ENCODE data around the gene KLF9. TPM values are rescaled to one million over a fixed set of nuclear protein-coding genes. Genes with fewer than 3 reads are reported as not detected.

Gene KLF9
- total RNA-seq, 2 experiments from 2014 or later = 1.9 to 2.3 TPM

DNA sequence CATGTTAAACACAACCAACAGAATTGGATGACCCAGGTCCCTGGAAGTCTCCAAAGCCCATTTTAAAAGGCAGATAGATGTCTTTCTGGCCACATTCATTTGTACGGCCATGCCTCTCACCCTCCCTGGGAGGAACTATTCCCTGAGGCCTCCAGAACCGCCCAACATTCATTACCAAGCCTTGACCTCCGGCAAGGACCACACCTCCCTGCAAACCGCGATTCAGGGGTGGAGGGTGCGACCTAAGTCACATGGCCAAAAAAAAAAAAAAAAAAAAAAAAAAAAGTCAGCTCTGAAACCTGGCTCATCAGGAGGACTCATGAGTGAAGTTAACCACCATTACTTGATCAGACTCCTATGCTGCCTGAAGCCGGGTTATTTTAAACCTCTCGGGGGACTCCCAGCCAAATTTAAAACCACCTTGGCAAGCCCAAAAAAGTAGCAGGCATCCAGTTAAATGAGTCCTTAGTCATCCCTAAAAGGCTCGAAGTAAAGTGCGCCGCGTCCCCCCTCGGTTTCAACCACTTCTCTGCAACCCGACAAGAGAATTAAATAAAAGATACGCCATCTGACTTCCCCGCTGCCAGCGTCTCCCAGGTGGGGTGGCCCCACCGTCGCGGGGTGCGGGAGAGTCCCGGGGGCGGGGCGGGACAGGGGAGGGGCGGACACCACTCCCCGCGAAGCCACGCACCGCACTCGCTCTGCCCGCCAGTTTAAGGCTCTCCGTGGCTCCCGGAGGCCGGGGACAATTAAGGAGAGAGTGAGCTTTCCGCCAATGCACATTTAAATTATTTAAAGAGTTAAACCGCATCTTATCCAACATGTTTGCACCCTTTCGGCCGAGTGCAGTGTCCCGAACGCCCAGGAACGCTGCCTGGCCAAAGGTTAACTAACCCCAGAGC lies 2.3 kb downstream of the KLF9 start:
- ChIA-PET CTCF (ENCODE audit: unreplicated experiment) (no interaction called here), POLR2A (no interaction called here)
- Histone ChIP-seq H2AFZ (ENCODE audit: low read length) (peak overlapping the region; percentile 8; the same call in 1 of the 2 replicates), H3K9me3 (ENCODE audit: low read length) (no peaks in the 10 kb centered on the region), H3K9me2 (ENCODE audit: insufficient read depth, low read length) (no peaks in the 10 kb centered on the region), H3K4me1 (ENCODE audit: insufficient read depth, low read length, poor library complexity, severe bottlenecking) (peaks cover 47% of the 10 kb centered on the region), H3K36me3 (ENCODE audit: insufficient read depth, low read length) (no peaks in the 10 kb centered on the region), H3K4me3 (ENCODE audit: low read depth, low read length, poor library complexity, severe bottlenecking) (peak overlapping the region; percentile 44), H3K27ac (ENCODE audit: low read depth, low read length, poor library complexity, severe bottlenecking) (no peak overlapping the region), H3K4me2 (ENCODE audit: low read length) (peak overlapping the region; percentile 83), H3K79me2 (ENCODE audit: insufficient read depth, low read depth, low read length) (no peaks in the 10 kb centered on the region), H4K20me1 (ENCODE audit: insufficient read depth, low read length) (no peaks in the 10 kb centered on the region)
- no peak for DNase-seq (ENCODE audit: low spot score)
- TF ChIP-seq, protein P1, sequence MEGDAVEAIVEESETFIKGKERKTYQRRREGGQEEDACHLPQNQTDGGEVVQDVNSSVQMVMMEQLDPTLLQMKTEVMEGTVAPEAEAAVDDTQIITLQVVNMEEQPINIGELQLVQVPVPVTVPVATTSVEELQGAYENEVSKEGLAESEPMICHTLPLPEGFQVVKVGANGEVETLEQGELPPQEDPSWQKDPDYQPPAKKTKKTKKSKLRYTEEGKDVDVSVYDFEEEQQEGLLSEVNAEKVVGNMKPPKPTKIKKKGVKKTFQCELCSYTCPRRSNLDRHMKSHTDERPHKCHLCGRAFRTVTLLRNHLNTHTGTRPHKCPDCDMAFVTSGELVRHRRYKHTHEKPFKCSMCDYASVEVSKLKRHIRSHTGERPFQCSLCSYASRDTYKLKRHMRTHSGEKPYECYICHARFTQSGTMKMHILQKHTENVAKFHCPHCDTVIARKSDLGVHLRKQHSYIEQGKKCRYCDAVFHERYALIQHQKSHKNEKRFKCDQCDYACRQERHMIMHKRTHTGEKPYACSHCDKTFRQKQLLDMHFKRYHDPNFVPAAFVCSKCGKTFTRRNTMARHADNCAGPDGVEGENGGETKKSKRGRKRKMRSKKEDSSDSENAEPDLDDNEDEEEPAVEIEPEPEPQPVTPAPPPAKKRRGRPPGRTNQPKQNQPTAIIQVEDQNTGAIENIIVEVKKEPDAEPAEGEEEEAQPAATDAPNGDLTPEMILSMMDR (conservative IDR thresholded peaks at IDR 0.05; ENCODE audit: low read length) = no peak
- TF ChIP-seq EZH2phosphoT487 (IDR thresholded peaks at IDR 0.05; ENCODE audit: borderline replicate concordance, low read depth, low read length) = no peak
- intact Hi-C loops (cut with micrococcal nuclease; ENCODE audit: unreplicated experiment) = no loop called here
- BruUV-seq (replicated peaks) = no TSS peak

DNA sequence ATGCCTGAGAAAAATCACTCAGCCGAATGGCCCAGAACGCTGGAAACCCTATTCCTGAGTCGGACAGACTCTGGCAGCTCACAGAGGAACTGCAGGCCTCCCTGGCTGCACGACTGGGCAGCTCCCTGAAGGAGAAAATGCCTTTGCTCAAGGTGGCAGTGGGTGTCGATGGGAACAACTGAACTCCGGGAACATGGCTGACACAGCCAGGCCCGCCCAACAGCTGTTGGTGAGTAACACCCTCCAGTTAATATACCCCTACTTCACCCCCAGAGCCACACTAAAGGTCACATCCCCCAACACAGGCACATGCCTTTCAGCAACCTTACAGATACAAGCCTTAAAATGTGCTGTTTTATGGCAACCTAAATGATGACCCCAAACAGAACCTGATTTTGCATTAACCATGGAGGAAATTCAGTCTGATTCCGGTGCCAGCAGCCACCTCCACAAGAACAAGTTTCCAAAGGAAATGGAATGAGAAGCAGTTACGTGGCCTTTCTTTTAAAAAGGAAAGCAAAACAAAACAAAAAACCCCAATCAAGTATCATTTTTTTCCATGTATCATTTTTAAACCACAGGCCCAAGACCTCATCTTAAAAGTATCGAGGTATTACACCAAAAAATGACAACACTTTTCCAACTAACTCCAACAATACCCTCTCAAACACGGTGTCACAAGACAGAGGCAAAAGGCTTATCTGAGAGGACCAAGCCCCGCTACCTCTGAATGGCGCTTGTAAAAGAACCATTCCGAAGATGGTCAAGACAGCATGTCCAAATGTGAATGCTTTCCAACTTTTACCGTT lies 3.1 kb downstream of the KLF9 start:
- H3K9me2 ChIP-seq (ENCODE audit: insufficient read depth, low read length) = no peaks in the 10 kb centered on the region
- no peaks in the 10 kb centered on the region for H3K9me3 ChIP-seq (ENCODE audit: low read length)
- ChIA-PET CTCF (ENCODE audit: unreplicated experiment) (no interaction called here), POLR2A (interaction anchor here (1.2 kb wide), 1 partner anchor 12 kb away, joined by 3 read pairs; no protein-coding TSS in a partner anchor)
- H3K27ac ChIP-seq (ENCODE audit: low read depth, low read length, poor library complexity, severe bottlenecking) = no peak overlapping the region
- H3K4me3 ChIP-seq (ENCODE audit: low read depth, low read length, poor library complexity, severe bottlenecking) = peak overlapping the region; percentile 44
- H2AFZ ChIP-seq (ENCODE audit: low read length) = peak overlapping the region; percentile 8; the same call in 1 of the 2 replicates
- H3K36me3 ChIP-seq (ENCODE audit: insufficient read depth, low read length) = no peaks in the 10 kb centered on the region
- H3K79me2 ChIP-seq (ENCODE audit: insufficient read depth, low read depth, low read length) = no peaks in the 10 kb centered on the region
- no peaks in the 10 kb centered on the region for H4K20me1 ChIP-seq (ENCODE audit: insufficient read depth, low read length)
- DNase-seq (ENCODE audit: low spot score) = no peak
- BruUV-seq (replicated peaks) = no TSS peak
- peak overlapping the region; percentile 83 for H3K4me2 ChIP-seq (ENCODE audit: low read length)
- TF ChIP-seq, protein P1 (conservative IDR thresholded peaks at IDR 0.05; ENCODE audit: low read length) = no peak
- TF ChIP-seq EZH2phosphoT487 (IDR thresholded peaks at IDR 0.05; ENCODE audit: borderline replicate concordance, low read depth, low read length) = no peak
- intact Hi-C loops (cut with micrococcal nuclease; ENCODE audit: unreplicated experiment) = no loop called here
- peaks cover 48% of the 10 kb centered on the region for H3K4me1 ChIP-seq (ENCODE audit: insufficient read depth, low read length, poor library complexity, severe bottlenecking)

Measured in OCI-LY7 (cell line).